OCI-LY3 (cell line): ENCODE data around the gene CFAP57.

Experiments used
- CTCF ChIP-seq: fragments of 200-600, 300-600 bp; sonication (generic); IDR thresholded peaks from 2 replicates; pipeline ENCODE4 v1.5.1; 2014; ENCODE audit warnings: antibody characterized with exemption, low read length, low read depth
- EZH2phosphoT487 ChIP-seq: fragments of 200-600 bp; shearing (Covaris generic); IDR thresholded peaks from 2 replicates; pipeline ENCODE4 v1.6.1; 2018; ENCODE audit warnings: antibody characterized with exemption, mixed run types, low read depth

- no peak for TF ChIP-seq CTCF
- TF ChIP-seq EZH2phosphoT487 = no peak
Observed at GRCh38 chr1:43293176-43293575, 121.0 kb downstream of the CFAP57 start.
